Measurements from ENCODE around the gene CLPTM1L.

The CLPTM1L gene

GRCh38 chr5:1322955-1323802 lies 21.7 kb downstream of the CLPTM1L start:
- no peak for TF ChIP-seq CTCF (IDR thresholded peaks at IDR 0.05; ENCODE audit: low read depth, low read length)
- Histone ChIP-seq H3K36me3 (peaks cover 50% of the 10 kb centered on the region), H3K27me3 (no peaks in the 10 kb centered on the region), H3K4me3 (ENCODE audit: low read depth, low read length) (no peak overlapping the region), H3K4me1 (no peaks in the 10 kb centered on the region), H3K9me3 (no peaks in the 10 kb centered on the region)
- no peak for DNase-seq

- H3K27me3 ChIP-seq: no peaks in the 10 kb centered on the region
- no peak overlapping the region for H3K4me3 ChIP-seq (ENCODE audit: low read depth, low read length)
- no peak for DNase-seq
- TF ChIP-seq CTCF (IDR thresholded peaks at IDR 0.05; ENCODE audit: low read depth, low read length): no peak
- H3K36me3 ChIP-seq: peaks cover 54% of the 10 kb centered on the region
- no peaks in the 10 kb centered on the region for H3K9me3 ChIP-seq
- H3K4me1 ChIP-seq: no peaks in the 10 kb centered on the region
Measured at GRCh38 chr5:1322036-1322900, 22.6 kb downstream of the CLPTM1L start.

GRCh38 chr5:1321576-1321975 lies 23.3 kb downstream of the CLPTM1L start:
- H3K9me3 ChIP-seq: no peaks in the 10 kb centered on the region
- H3K4me3 ChIP-seq (ENCODE audit: low read depth, low read length): no peak overlapping the region
- no peaks in the 10 kb centered on the region for H3K4me1 ChIP-seq
- no peak for DNase-seq
- no peak for TF ChIP-seq CTCF (IDR thresholded peaks at IDR 0.05; ENCODE audit: low read depth, low read length)
- peaks cover 58% of the 10 kb centered on the region for H3K36me3 ChIP-seq
- no peaks in the 10 kb centered on the region for H3K27me3 ChIP-seq

GRCh38 chr5:1320436-1321344 lies 24.2 kb downstream of the CLPTM1L start:
- no peaks in the 10 kb centered on the region for H3K27me3 ChIP-seq
- peaks cover 54% of the 10 kb centered on the region for H3K36me3 ChIP-seq
- no peak for TF ChIP-seq CTCF (IDR thresholded peaks at IDR 0.05; ENCODE audit: low read depth, low read length)
- H3K9me3 ChIP-seq: no peaks in the 10 kb centered on the region
- H3K4me3 ChIP-seq (ENCODE audit: low read depth, low read length): no peak overlapping the region
- H3K4me1 ChIP-seq: no peaks in the 10 kb centered on the region
- no peak for DNase-seq

GRCh38 chr5:1319436-1320256 lies 25.3 kb downstream of the CLPTM1L start:
- Histone ChIP-seq H3K4me1 (no peaks in the 10 kb centered on the region), H3K36me3 (peaks cover 47% of the 10 kb centered on the region), H3K9me3 (no peaks in the 10 kb centered on the region), H3K4me3 (ENCODE audit: low read depth, low read length) (no peak overlapping the region), H3K27me3 (no peaks in the 10 kb centered on the region)
- no peak for DNase-seq
- TF ChIP-seq CTCF (IDR thresholded peaks at IDR 0.05; ENCODE audit: low read depth, low read length): no peak
